HEK293 (cell line): Measurements from ENCODE around the gene PPARD.

Source experiments
- CTCF ChIA-PET: fragments of 350-600 bp; formaldehyde crosslinking; extraction: SDS; loops from one replicate; lab custom pipeline; 2021; ENCODE audit warnings: antibody characterized with exemption; lab: Yijun Ruan, JAX
- POLR2A ChIA-PET: fragments of 300-600 bp; formaldehyde crosslinking; extraction: SDS; loops from one replicate; lab custom pipeline; 2020; ENCODE audit warnings: antibody characterized with exemption, inconsistent platforms; lab: Yijun Ruan, JAX
- H3K27ac ChIP-seq: fragments of 200-500 bp; sonication (Bioruptor generic); 2 replicates; pipeline ENCODE4 v1.5.1; 2014; ENCODE audit warnings: low read depth, low read length, control low read depth, inconsistent platforms; ENCODE audit errors: extremely low read depth
- H3K36me3 ChIP-seq, 2 experiments: fragments of 200-500 bp in 1 of 2; sonication (Bioruptor generic) in 1 of 2; 1 replicate in 1 of 2; 2 replicates in 1 of 2; pipeline ENCODE4 v1.5.1; 2014 to 2017; ENCODE audit warnings: inconsistent platforms in 2 of 2, low read length in 2 of 2; ENCODE audit not compliant: control insufficient read depth in 2 of 2, insufficient read depth in 1 of 2
- H3K4me1 ChIP-seq: fragments of 200-500 bp; sonication (Bioruptor generic); 2 replicates; pipeline ENCODE4 v1.5.1; 2014; ENCODE audit warnings: mild to moderate bottlenecking, low read length, inconsistent platforms; ENCODE audit not compliant: control insufficient read depth, insufficient read depth
- H3K4me3 ChIP-seq: 2 replicates; pipeline ENCODE4 v1.5.1; 2011; ENCODE audit warnings: low read depth, mild to moderate bottlenecking, control low read depth, low read length, moderate library complexity
- H3K9me3 ChIP-seq: fragments of 200-500 bp; sonication (Bioruptor generic); 2 replicates; pipeline ENCODE4 v1.5.1; 2014; ENCODE audit warnings: low read depth, low read length, inconsistent platforms; ENCODE audit not compliant: control insufficient read depth, insufficient read depth
- CTCF ChIP-seq: fragments of 450-650 bp; formaldehyde crosslinking; IDR thresholded peaks from 2 replicates; pipeline ENCODE4 v1.5.1; 2016; ENCODE audit warnings: missing biosample characterization, missing genetic modification characterization
- EGR2 ChIP-seq: fragments of 450-650 bp; formaldehyde crosslinking; IDR thresholded peaks from 2 replicates; pipeline ENCODE4 v1.5.1; 2016; ENCODE audit warnings: low read depth, missing biosample characterization, missing genetic modification characterization
- FEZF1 ChIP-seq: fragments of 450-650 bp; formaldehyde crosslinking; IDR thresholded peaks from 2 replicates; pipeline ENCODE4 v1.5.1; 2016; ENCODE audit warnings: missing biosample characterization, missing genetic modification characterization
- KLF16 ChIP-seq: fragments of 450-650 bp; formaldehyde crosslinking; IDR thresholded peaks from 2 replicates; pipeline ENCODE4 v1.5.1; 2017; ENCODE audit warnings: missing biosample characterization, missing genetic modification characterization
- PBX3 ChIP-seq: sonication (generic); formaldehyde crosslinking; IDR thresholded peaks from 2 replicates; pipeline ENCODE4 v1.8.1; 2022; ENCODE audit warnings: mild to moderate bottlenecking, moderate library complexity, missing genetic modification reagents
- PRDM1 ChIP-seq: fragments of 450-650 bp; formaldehyde crosslinking; IDR thresholded peaks from 2 replicates; pipeline ENCODE4; 2016; ENCODE audit warnings: missing biosample characterization, missing genetic modification characterization
- SCRT1 ChIP-seq: fragments of 450-650 bp; formaldehyde crosslinking; IDR thresholded peaks from 2 replicates; pipeline ENCODE4 v1.5.1; 2016; ENCODE audit warnings: missing biosample characterization, missing genetic modification characterization, borderline replicate concordance
- ZBTB11 ChIP-seq: fragments of 450-650 bp; formaldehyde crosslinking; conservative IDR thresholded peaks from 2 replicates; pipeline ENCODE4 v1.5.1; 2016; ENCODE audit warnings: low read depth, missing biosample characterization, missing genetic modification characterization
- ZFHX2 ChIP-seq: fragments of 450-650 bp; formaldehyde crosslinking; conservative IDR thresholded peaks from 2 replicates; pipeline ENCODE4 v1.5.1; 2016; ENCODE audit warnings: missing biosample characterization, missing genetic modification characterization
- ZFP3 ChIP-seq: fragments of 450-650 bp; formaldehyde crosslinking; IDR thresholded peaks from 2 replicates; pipeline ENCODE4 v1.5.1; 2016; ENCODE audit warnings: low read depth, missing biosample characterization, missing genetic modification characterization
- ZIC2 ChIP-seq: fragments of 450-650 bp; formaldehyde crosslinking; IDR thresholded peaks from 2 replicates; pipeline ENCODE4 v1.5.1; 2016; ENCODE audit warnings: missing biosample characterization, missing genetic modification characterization
- ZNF214 ChIP-seq: fragments of 450-650 bp; formaldehyde crosslinking; IDR thresholded peaks from 2 replicates; pipeline ENCODE4 v1.5.1; 2017; ENCODE audit warnings: missing biosample characterization, mild to moderate bottlenecking, missing genetic modification characterization, borderline replicate concordance
- ZNF280D ChIP-seq: fragments of 450-650 bp; formaldehyde crosslinking; IDR thresholded peaks from 2 replicates; pipeline ENCODE4 v1.5.1; 2016; ENCODE audit warnings: missing biosample characterization, missing genetic modification characterization
- ZNF354C ChIP-seq: fragments of 450-650 bp; formaldehyde crosslinking; IDR thresholded peaks from 2 replicates; pipeline ENCODE4 v1.5.1; 2016; ENCODE audit warnings: missing biosample characterization, missing genetic modification characterization, low read depth, borderline replicate concordance
- ZNF362 ChIP-seq: fragments of 450-650 bp; formaldehyde crosslinking; IDR thresholded peaks from 2 replicates; pipeline ENCODE4 v1.5.1; 2016; ENCODE audit warnings: missing biosample characterization, missing genetic modification characterization
- ZNF366 ChIP-seq: fragments of 450-650 bp; formaldehyde crosslinking; conservative IDR thresholded peaks from 2 replicates; pipeline ENCODE4 v1.5.1; 2016; ENCODE audit warnings: missing biosample characterization, missing genetic modification characterization
- ZNF394 ChIP-seq: fragments of 450-650 bp; formaldehyde crosslinking; IDR thresholded peaks from 2 replicates; pipeline ENCODE4 v1.5.1; 2016; ENCODE audit warnings: missing biosample characterization, missing genetic modification characterization, mild to moderate bottlenecking, moderate library complexity, borderline replicate concordance
- ZNF513 ChIP-seq: fragments of 450-650 bp; IDR thresholded peaks from 2 replicates; pipeline ENCODE4 v1.5.1; 2018; ENCODE audit warnings: missing biosample characterization, missing genetic modification characterization
- ZNF580 ChIP-seq: fragments of 450-650 bp; formaldehyde crosslinking; IDR thresholded peaks from 2 replicates; pipeline ENCODE4 v1.5.1; 2016; ENCODE audit warnings: missing biosample characterization, missing genetic modification characterization
- ZNF623 ChIP-seq: fragments of 450-650 bp; formaldehyde crosslinking; IDR thresholded peaks from 2 replicates; pipeline ENCODE4 v1.5.1; 2016; ENCODE audit warnings: missing biosample characterization, missing genetic modification characterization

The PPARD gene

GRCh38 chr6:35425284-35425683 is 82.9 kb downstream of the PPARD start (continued):
- no peak for TF ChIP-seq ZNF362 (tag by site-specific recombination)
- TF ChIP-seq ZNF513 (tag by site-specific recombination), result no peak
- TF ChIP-seq ZNF580 (tag by site-specific recombination), result no peak

GRCh38 chr6:35426074-35426473 is 83.7 kb downstream of the PPARD start:
- no peak overlapping the region for H3K4me3 ChIP-seq
- POLR2A ChIA-PET, result no interaction called here
- TF ChIP-seq EGR2 (tag by site-specific recombination) (peak; percentile 56; the same call in 1 of the 2 replicates), CTCF (no peak), ZIC2 (tag by site-specific recombination) (no peak), ZFHX2 (tag by site-specific recombination) (no peak), ZNF354C (tag by site-specific recombination) (no peak), ZNF394 (no peak), ZNF280D (tag by site-specific recombination) (no peak), PRDM1 (tag by site-specific recombination) (peak; percentile 67), KLF16 (tag by site-specific recombination) (no peak)
- TF ChIP-seq, all 188 proteins: peak for 2
- H3K4me1 ChIP-seq, result no peaks in the 10 kb centered on the region
- H3K27ac ChIP-seq, result no peak overlapping the region
- peaks cover 0 to 39% of the 10 kb centered on the region in 2 experiments; a peak in 1 of 3 replicates for H3K36me3 ChIP-seq
- CTCF ChIA-PET, result interaction anchor here (0.6 kb wide), 1 partner anchor 10 kb away, joined by 6 read pairs; no protein-coding TSS in a partner anchor
- H3K9me3 ChIP-seq, result no peaks in the 10 kb centered on the region

- peaks cover 0 to 30% of the 10 kb centered on the region in 2 experiments; a peak in 1 of 3 replicates for H3K36me3 ChIP-seq
- no peak overlapping the region for H3K27ac ChIP-seq
- H3K9me3 ChIP-seq, result no peaks in the 10 kb centered on the region
- H3K4me1 ChIP-seq, result no peaks in the 10 kb centered on the region
- ChIA-PET CTCF (interaction anchor here (1.0 to 1.5 kb wide), 2 partner anchors 12 to 85 kb away, joined by 3 to 5 read pairs; partner anchors contain the start of gene PPARD), POLR2A (interaction anchor here (1.1 kb wide), 1 partner anchor 67 kb away, joined by 3 read pairs; no protein-coding TSS in a partner anchor)
- H3K4me3 ChIP-seq, result no peak overlapping the region
- no peak for TF ChIP-seq ZNF623 (tag by site-specific recombination)
- TF ChIP-seq SCRT1 (tag by site-specific recombination), result no peak
- no peak for TF ChIP-seq FEZF1 (tag by site-specific recombination)
- no peak for TF ChIP-seq ZFP3 (tag by site-specific recombination)
- no peak for TF ChIP-seq ZNF214 (tag by site-specific recombination)
- no peak for TF ChIP-seq PBX3
- no peak for TF ChIP-seq ZBTB11
- no peak for TF ChIP-seq ZNF366 (tag by site-specific recombination)
Observed at GRCh38 chr6:35427435-35427834, 85.1 kb downstream of the PPARD start.
